HG03342 (cell line): ENCODE data around the gene INTS6.

Experiments used
- ATAC-seq: cut with Tn5 transposase; IDR thresholded peaks from one replicate; pipeline ENCODE4 v1.9.1; 2021; ENCODE audit warnings: mild to moderate bottlenecking, moderate library complexity; ENCODE audit not compliant: unreplicated experiment

Gene INTS6, protein sequence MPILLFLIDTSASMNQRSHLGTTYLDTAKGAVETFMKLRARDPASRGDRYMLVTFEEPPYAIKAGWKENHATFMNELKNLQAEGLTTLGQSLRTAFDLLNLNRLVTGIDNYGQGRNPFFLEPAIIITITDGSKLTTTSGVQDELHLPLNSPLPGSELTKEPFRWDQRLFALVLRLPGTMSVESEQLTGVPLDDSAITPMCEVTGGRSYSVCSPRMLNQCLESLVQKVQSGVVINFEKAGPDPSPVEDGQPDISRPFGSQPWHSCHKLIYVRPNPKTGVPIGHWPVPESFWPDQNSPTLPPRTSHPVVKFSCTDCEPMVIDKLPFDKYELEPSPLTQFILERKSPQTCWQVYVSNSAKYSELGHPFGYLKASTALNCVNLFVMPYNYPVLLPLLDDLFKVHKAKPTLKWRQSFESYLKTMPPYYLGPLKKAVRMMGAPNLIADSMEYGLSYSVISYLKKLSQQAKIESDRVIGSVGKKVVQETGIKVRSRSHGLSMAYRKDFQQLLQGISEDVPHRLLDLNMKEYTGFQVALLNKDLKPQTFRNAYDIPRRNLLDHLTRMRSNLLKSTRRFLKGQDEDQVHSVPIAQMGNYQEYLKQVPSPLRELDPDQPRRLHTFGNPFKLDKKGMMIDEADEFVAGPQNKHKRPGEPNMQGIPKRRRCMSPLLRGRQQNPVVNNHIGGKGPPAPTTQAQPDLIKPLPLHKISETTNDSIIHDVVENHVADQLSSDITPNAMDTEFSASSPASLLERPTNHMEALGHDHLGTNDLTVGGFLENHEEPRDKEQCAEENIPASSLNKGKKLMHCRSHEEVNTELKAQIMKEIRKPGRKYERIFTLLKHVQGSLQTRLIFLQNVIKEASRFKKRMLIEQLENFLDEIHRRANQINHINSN

DNA sequence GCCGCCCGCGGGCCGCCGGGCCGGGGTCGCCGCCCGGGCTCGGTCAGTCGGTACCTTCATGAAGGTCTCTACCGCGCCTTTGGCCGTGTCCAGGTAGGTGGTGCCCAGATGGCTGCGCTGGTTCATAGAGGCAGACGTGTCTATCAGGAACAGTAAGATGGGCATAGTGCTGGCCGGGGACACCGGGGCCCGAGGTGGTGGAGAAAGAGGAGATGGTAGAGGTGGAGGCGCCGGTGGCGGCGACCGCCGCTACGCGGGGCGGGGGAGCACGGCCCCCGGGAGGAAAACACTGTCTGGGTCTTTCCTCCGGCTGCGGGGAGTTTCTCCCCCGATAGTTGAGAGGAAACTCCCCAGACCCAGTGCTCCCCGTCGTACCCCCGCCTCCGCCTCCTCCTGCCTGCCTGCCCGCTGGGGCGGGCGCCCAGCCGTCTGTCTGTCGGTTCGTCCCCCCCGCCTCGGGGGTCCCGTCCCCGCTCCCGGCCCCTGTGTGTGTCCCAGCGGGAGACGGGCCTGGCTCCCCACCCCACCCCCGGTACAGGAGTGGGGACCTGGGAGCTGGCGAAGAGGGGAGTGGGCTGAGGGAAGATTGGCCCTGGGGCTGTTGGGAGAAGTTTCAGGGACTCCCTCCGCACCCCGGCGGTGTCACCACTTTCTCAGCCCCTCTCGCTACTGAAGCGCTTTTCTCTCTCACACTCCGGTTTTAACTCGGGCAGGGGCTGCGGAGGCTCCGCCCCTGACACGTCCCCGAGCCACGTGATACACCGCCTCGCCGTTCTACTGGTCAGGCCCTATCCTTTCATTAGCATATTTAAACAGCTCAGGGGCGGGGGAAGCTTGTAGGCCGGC, at the start of gene INTS6:
Gene INTS6 (minus strand): TSS at position 676 of the 846 bp plus-strand sequence. CDS start 511 bp downstream, at position 165.
- peak; percentile 68 for ATAC-seq

DNA sequence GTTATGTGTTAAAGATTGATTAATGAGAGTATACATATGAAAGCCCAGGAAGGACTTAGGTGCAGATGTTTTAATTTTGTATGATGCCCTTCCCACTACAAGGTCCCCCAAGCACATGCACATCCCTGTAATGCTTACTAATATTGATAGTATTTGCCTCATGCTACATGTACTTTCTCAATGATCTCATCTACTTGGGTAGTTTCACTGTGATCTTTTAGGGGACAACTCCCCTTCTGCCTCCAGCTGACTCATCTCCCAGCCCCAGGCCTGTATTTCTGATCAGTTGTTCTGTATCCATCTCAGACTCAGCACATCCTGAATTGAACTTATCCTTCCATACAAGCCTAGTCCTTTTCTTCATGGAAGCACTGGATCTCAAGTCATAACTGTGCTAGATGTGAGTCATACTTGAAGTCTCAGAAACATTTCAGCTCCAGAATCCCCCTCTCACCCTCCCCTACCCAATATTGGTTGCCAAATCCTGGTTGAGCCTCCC, 49.4 kb upstream of the INTS6 start:
- peak; percentile 97 for ATAC-seq

DNA sequence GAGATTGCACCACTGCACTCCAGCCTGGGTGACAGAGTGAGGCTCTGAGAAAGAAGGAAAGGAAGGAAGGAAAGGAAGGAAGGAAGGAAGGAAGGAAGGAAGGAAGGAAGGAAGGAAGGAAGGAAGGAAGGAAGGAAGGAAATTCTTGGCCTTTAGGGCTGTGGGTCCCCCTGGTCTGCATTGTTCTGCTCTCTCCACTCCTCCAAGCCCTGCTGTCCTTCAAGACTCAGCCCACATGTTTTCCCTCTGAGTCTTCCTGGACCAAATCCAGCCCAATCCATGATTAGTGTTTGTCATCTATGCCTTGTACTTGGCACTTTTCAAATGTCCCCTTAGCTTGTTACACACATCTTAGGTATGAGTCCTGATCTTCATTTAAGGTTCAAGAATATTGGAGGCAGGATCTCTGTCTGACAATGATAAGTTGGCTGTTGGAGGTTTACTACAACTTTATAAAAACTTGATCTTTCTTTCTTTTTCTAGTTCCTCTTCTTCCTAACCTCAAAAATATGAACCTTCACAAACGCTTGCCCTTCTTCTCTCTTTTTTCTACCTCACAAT, 48.8 kb upstream of the INTS6 start:
- ATAC-seq, result peak; percentile 22

GRCh38 chr13:51501096-51501495, 48.3 kb upstream of the INTS6 start:
- no peak for ATAC-seq

DNA sequence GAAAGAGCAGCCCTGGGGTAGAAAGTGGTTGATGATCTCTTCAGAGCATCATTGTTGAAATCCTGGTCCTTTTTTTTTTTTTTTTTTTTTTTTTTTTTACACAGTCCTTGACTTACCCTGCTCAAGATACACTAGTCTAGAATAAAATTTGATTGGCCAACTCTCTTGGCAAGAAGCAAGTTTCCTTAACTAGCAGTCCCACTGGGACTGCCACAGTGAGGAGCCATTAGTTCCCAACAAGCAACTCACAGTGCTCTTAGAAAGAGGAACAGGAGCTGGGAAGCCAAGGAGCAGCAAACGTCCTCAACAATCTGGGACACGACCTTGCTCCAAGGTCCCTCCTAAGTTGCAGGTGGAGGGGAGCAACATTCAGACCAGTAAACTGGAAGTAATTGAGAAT, 47.9 kb upstream of the INTS6 start:
- ATAC-seq, result no peak

- ATAC-seq, result no peak
Measured at GRCh38 chr13:51499841-51500240, 47.0 kb upstream of the INTS6 start.

DNA sequence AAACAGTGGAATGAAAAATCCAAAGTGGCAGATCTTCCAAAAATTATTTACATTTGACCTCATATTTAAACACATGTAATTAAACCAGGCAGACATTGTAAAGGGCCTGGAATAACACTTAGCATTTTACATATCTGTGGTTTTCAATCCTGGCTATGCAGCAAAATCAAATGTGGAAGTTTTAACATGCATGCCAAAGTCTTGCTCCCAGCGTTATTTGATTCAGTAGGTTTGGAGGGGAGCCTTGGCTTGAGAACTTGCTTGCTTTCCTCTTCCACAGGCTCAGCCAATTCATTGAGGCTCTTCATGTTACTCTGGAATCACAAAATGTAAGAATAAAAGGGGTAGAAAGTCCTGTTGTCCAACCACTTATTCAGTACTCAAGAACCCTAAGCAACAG, 42.5 kb upstream of the INTS6 start:
- no peak for ATAC-seq

DNA sequence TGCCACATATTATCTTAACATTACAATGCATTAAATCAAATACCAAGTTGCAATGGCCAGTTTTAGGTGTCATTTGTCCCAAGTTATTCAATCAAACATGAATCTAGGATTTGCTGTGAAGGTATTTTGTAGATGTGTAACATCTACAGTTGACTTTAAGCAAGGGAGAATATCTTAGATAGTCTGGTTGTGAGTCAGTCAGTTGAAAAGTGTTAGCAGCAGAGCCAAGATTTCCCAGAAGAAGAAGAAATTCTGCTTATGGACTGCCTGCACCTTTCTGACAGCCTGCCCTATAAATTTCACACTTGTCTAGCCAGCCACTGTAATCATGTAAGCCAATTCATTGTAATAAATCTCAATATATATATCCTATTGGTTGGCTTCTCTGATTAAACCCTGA, 41.3 kb upstream of the INTS6 start:
- no peak for ATAC-seq

- ATAC-seq, result no peak
Measured at GRCh38 chr13:51488212-51488611, 35.4 kb upstream of the INTS6 start.

DNA sequence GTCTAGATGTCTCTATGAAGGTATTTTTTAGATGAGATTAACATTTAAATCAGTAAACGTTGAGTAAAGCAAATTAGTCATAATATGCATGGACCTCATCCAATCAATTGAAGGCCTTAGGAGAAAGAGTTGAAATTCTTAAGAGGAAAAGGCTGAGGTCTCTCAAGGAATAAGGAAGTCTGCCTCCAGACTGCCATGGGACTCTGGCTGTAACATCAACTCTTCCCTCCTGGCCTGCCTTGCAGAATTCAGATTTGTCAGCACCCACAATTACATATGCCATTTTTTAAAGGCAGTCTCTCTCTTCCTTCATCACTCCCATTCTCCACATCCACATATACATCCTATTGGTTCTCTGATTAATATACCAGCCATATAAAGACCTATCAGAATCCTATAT, 28.8 kb upstream of the INTS6 start:
- ATAC-seq, result no peak

DNA sequence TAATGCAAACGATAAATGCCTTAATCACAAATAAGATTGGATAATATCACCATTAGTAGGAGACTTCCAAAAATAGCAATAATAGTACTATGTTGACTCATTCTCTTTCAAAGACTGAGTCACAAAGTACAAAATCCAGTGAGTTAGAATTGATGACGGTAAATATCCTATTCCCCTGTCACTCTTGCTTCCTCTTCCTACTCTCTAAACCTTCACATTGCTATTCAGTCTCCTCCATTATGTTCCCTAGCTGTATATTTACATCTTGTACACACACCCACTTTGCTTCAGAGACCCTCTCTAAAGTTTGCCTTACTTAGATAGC, 26.3 kb upstream of the INTS6 start:
- ATAC-seq, result peak; percentile 42

DNA sequence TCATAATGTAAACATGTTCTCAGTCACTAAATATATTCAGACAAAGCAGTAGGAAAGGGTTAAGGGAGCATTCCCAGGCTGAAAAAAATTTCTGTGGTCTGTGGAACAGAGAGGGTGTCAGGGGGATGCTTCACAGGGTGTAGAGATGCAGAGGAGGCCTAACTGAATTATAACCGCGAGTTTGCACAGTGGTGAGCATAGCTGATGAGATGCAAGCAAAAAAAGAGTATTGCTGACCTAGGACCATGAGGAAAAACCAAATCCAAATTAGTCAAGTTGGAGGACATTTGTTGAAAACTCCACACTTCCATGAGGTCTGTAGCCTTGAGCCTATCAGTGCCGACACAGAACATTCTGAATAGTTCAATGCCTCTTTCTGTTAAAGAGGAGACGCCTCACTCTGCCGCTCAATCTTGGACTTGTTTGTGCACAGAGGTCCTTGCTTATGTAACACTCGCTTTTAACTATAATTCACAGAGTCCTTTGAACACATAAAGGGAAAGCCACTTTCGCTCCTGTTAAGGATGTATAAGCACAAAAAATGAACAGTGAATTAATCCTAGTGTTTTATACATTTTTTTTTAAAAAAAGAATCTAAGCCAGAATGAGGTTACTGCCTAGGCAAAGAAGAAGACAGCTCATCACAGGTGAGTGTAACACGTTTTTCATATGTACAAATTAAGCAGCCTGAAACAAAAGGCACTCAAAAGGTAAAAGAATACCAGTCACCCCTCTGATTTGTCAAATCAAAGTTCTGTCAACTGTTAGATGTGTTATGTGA, 25.8 kb upstream of the INTS6 start:
- no peak for ATAC-seq

- no peak for ATAC-seq
Measured at GRCh38 chr13:51477653-51478324, 25.0 kb upstream of the INTS6 start.

GRCh38 chr13:51477149-51477548, 24.3 kb upstream of the INTS6 start:
- no peak for ATAC-seq

GRCh38 chr13:51475727-51476501, 23.1 kb upstream of the INTS6 start:
- no peak for ATAC-seq

DNA sequence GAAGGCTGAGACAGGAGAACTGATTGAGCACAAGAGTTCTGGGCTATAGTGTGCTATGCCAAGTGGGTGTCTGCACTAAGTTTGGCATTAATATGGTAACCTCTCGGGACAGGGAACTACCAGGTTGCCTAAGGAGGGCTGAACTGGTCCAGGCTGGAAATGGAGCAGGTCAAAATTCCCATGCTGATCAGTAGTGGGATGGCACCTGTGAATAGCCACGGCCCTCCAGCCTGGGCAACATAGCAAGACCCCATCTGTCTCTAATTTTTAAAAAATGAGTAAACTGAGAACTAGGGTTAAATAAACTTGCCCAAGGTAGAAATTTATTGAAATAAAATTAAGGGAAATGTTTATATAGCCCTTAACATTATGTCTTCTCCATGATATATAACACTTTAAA, 17.0 kb upstream of the INTS6 start:
- ATAC-seq, result no peak

DNA sequence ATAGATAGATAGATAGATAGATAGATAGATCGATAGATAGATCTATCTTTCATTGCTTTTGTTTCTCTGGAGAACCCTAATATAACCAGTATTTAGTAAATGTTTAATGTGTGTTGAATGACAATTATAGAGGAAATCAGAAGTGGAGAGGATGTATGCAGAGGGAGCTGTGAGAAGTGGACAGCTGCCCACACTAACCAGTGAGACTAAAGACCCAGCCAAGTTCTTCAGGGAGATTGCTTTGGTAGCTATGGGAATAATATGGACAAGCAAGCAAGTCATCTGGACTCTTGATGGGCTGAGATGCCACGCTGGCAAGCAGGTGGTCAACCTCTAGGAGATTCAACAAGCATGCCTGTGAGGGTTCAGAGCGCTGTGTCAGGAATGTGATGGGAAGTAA, 14.9 kb upstream of the INTS6 start:
- no peak for ATAC-seq

- ATAC-seq, result no peak
Measured at GRCh38 chr13:51465124-51465523, 12.3 kb upstream of the INTS6 start.
